SK-N-SH (cell line): ENCODE results near the gene MX1. TPM values are rescaled to one million over a fixed set of nuclear protein-coding genes. Genes with fewer than 3 reads are reported as not detected.

Experiments
- CTCF ChIA-PET: fragments of 300-600, 350-600 bp; formaldehyde crosslinking; extraction: SDS; loops from one replicate; lab custom pipeline; 2021; lab: Yijun Ruan, JAX
- POLR2A ChIA-PET: fragments of 350-600 bp; sonication (Branson Sonifier 250); formaldehyde crosslinking; extraction: SDS; loops from one replicate; lab custom pipeline; 2020; ENCODE audit warnings: antibody characterized with exemption, inconsistent platforms; lab: Yijun Ruan, JAX
- DNase-seq: peaks from one replicate; pipeline ENCODE4 v3.0.0; 2012
- H2AFZ ChIP-seq: fragments of 200-600 bp; sonication (generic); 2 replicates; pipeline ENCODE4 v1.8.1; 2016; ENCODE audit warnings: antibody characterized with exemption, mild to moderate bottlenecking, low read depth
- H3F3A ChIP-seq: fragments of 200-600 bp; sonication (generic); replicated peaks from 2 replicates; pipeline ENCODE3; 2016; ENCODE audit warnings: antibody characterized with exemption, mild to moderate bottlenecking; ENCODE audit not compliant: insufficient read depth
- H3K27ac ChIP-seq, 2 experiments: fragments of 200-500 bp in 1 of 2; fragments of 200-600 bp in 1 of 2; sonication (Bioruptor generic) in 1 of 2; sonication (generic), shearing (Covaris generic) in 1 of 2; 2 replicates each; pipeline versions ENCODE4 v1.5.1 to v1.6.1; 2014 to 2016; ENCODE audit warnings: low read depth in 2 of 2, inconsistent platforms in 1 of 2, low read length in 1 of 2, mild to moderate bottlenecking in 1 of 2, mixed read lengths in 1 of 2
- H3K27me3 ChIP-seq: fragments of 200-600 bp; sonication (generic), shearing (Covaris generic); 2 replicates; pipeline ENCODE4 v1.6.1; 2016; ENCODE audit warnings: mixed run types; ENCODE audit not compliant: insufficient read depth
- H3K36me3 ChIP-seq, 2 experiments: fragments of 200-500 bp in 1 of 2; fragments of 200-600 bp in 1 of 2; sonication (Bioruptor generic) in 1 of 2; sonication (generic) in 1 of 2; replicated peaks in 1 of 2; 2 replicates each; pipeline versions ENCODE3 to v1.5.1; 2014 to 2016; ENCODE audit warnings: low read length in 1 of 2, mild to moderate bottlenecking in 1 of 2; ENCODE audit not compliant: insufficient read depth in 2 of 2, control insufficient read depth in 1 of 2
- H3K4me1 ChIP-seq, 2 experiments: fragments of 200-500 bp in 1 of 2; fragments of 200-600 bp in 1 of 2; sonication (Bioruptor generic) in 1 of 2; sonication (generic), shearing (Covaris generic) in 1 of 2; 2 replicates each; pipeline versions ENCODE4 v1.5.1 to v1.6.1; 2014 to 2016; ENCODE audit warnings: low read depth in 1 of 2, low read length in 1 of 2, mixed run types in 1 of 2; ENCODE audit not compliant: insufficient read depth in 2 of 2, control insufficient read depth in 1 of 2
- H3K4me2 ChIP-seq: fragments of 200-600 bp; sonication (generic), shearing (Covaris generic); 2 replicates; pipeline ENCODE4 v1.6.1; 2017; ENCODE audit warnings: mixed run types
- H3K4me3 ChIP-seq, 2 experiments: fragments of 200-500 bp in 1 of 2; fragments of 200-600 bp in 1 of 2; sonication (Bioruptor generic) in 1 of 2; sonication (generic), shearing (Covaris generic) in 1 of 2; 2 replicates each; pipeline versions ENCODE4 v1.5.1 to v1.8.1; 2014 to 2016; ENCODE audit warnings: low read depth in 2 of 2, inconsistent platforms in 1 of 2, low read length in 1 of 2, mild to moderate bottlenecking in 1 of 2, mixed read lengths in 1 of 2, moderate library complexity in 1 of 2
- H3K79me2 ChIP-seq: fragments of 200-600 bp; sonication (generic); 2 replicates; pipeline ENCODE4 v1.8.1; 2017; ENCODE audit warnings: mild to moderate bottlenecking; ENCODE audit not compliant: insufficient read depth
- H3K9ac ChIP-seq: fragments of 200-600 bp; sonication (generic); 2 replicates; pipeline ENCODE4 v1.6.1; 2017; ENCODE audit warnings: mixed run types
- H3K9me2 ChIP-seq: fragments of 200-600 bp; sonication (generic); 2 replicates; pipeline ENCODE4 v1.6.1; 2017; ENCODE audit warnings: mixed run types
- H3K9me3 ChIP-seq: fragments of 200-600 bp; sonication (generic); 2 replicates; pipeline ENCODE4 v1.6.1; 2017; ENCODE audit warnings: mixed run types, mild to moderate bottlenecking, moderate library complexity
- H4K20me1 ChIP-seq: fragments of 200-600 bp; sonication (generic); 2 replicates; pipeline ENCODE4 v1.6.1; 2017; ENCODE audit warnings: mild to moderate bottlenecking, mixed run types; ENCODE audit not compliant: insufficient read depth
- ELF1 ChIP-seq: IDR thresholded peaks from 2 replicates; pipeline ENCODE4 v1.4.0; 2012
- EZH2phosphoT487 ChIP-seq: fragments of 200-600 bp; sonication (generic); IDR thresholded peaks from 2 replicates; pipeline ENCODE4 v1.6.1; 2017; ENCODE audit warnings: low read depth, mixed run types, mild to moderate bottlenecking, antibody characterized with exemption, moderate library complexity, borderline replicate concordance
- FOXJ3 ChIP-seq: sonication (generic); formaldehyde crosslinking; IDR thresholded peaks from 2 replicates; pipeline ENCODE4 v1.5.1; 2020; ENCODE audit warnings: mild to moderate bottlenecking, missing genetic modification reagents
- GATA2 ChIP-seq: sonication (generic); formaldehyde crosslinking; IDR thresholded peaks from 2 replicates; pipeline ENCODE4 v1.5.0; 2020; ENCODE audit warnings: mild to moderate bottlenecking, missing genetic modification reagents
- JUND ChIP-seq: IDR thresholded peaks from 2 replicates; pipeline ENCODE4 v1.4.0; 2012
- MEF2A ChIP-seq: IDR thresholded peaks from 2 replicates; pipeline ENCODE4 v1.4.0; 2012; ENCODE audit warnings: low read depth, borderline replicate concordance
- MXI1 ChIP-seq: IDR thresholded peaks from 2 replicates; pipeline ENCODE4 v1.6.1; 2012; ENCODE audit warnings: mild to moderate bottlenecking, low read depth, low read length, improper control_type of control experiment
- NFIC ChIP-seq: IDR thresholded peaks from 2 replicates; pipeline ENCODE4 v1.4.0; 2012; ENCODE audit warnings: borderline replicate concordance
- NRF1 ChIP-seq: IDR thresholded peaks from 2 replicates; pipeline ENCODE4 v1.6.1; 2012; ENCODE audit warnings: low read depth, mild to moderate bottlenecking, low read length
- POLR2AphosphoS5 ChIP-seq: IDR thresholded peaks from 2 replicates; pipeline ENCODE4 v1.6.1; 2012; ENCODE audit warnings: low read depth, low read length
- RCOR1 ChIP-seq: fragments of 150-350 bp; IDR thresholded peaks from 2 replicates; pipeline ENCODE4 v1.6.1; 2017; ENCODE audit warnings: antibody characterized with exemption, low read length
- RFX5 ChIP-seq: IDR thresholded peaks from 2 replicates; pipeline ENCODE4 v1.6.1; 2012; ENCODE audit warnings: mild to moderate bottlenecking, improper control_type of control experiment, low read length
- TAF1 ChIP-seq: IDR thresholded peaks from 2 replicates; pipeline ENCODE4 v1.6.1; 2012; ENCODE audit warnings: low read depth, mild to moderate bottlenecking, low read length, moderate library complexity, borderline replicate concordance
- TEAD4 ChIP-seq: IDR thresholded peaks from 2 replicates; pipeline ENCODE4 v1.4.0; 2012; ENCODE audit warnings: mild to moderate bottlenecking, borderline replicate concordance; ENCODE audit not compliant: insufficient read depth
- WGBS: methylation state at CpG from one replicate; pipeline ENCODE4 v1.1.6; 2017; ENCODE audit warnings: low lambda C conversion rate; 5-methylcytosine and 5-hydroxymethylcytosine counted together
- polyA plus RNA-seq, 3 experiments: library from polyadenylated mRNA; depleted of rRNA; stranded (reverse); fragments of >200 nt; gene quantifications; 2 replicates each; pipeline ENCODE4 v1.2.3, GENCODE V29; 2012
- TF ChIP-seq, protein P1 (sequence below): fragments of 150-350 bp; IDR thresholded peaks from 2 replicates; pipeline ENCODE4 v1.6.1; 2016; ENCODE audit warnings: mild to moderate bottlenecking, low read depth, low read length
- TF ChIP-seq, protein P2 (sequence below): fragments of 200-600 bp; sonication (generic); IDR thresholded peaks from 2 replicates; pipeline ENCODE4 v1.6.1; 2017; ENCODE audit warnings: antibody characterized with exemption, mild to moderate bottlenecking, moderate library complexity
- TF ChIP-seq, protein P3 (sequence below): IDR thresholded peaks from 2 replicates; pipeline ENCODE4; 2012

Gene MX1
- polyA plus RNA-seq, 1 of the 3 experiments (the other 2 are of a cell fraction): 1.9 TPM

DNA sequence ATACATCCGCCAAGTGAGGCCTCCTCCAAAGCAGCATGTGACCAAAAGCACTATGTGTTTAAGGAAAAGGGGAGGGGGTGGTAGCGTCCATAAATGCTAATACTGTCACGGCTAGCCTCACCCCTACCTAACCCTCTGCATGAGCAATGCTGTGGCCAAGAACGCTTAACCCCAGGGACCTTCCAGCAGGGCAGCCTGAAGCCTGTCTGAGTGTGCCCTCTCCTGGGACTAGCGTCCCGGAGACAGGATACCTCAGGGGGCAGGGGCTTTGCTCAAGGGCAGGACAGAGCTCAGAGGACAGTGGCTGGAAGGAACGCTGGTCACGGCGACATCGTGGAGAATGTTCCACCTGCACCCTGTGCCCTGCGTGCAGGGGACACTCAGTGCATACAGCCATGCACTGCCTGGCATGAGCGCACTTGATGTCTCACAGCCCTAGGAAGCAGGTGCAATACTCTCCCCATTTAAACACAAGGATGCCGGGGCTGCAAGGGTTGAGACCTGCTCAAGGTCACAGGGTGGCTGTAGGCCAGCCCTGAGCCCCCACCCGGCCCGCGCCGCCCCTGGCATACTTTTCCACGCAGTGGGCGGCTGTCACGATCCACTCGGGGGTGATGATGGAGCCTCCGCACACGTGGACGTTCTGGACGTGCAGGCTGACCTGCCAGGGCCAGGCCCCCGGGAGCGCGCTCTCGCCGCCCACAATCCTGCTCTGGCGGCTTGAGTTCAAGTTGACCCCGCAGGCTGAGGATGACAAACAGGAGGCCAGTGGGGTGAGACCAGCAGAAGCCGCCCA lies 46.9 kb downstream of the MX1 start:
- Histone ChIP-seq H3F3A (no peaks in the 10 kb centered on the region), H3K9me2 (no peaks in the 10 kb centered on the region)
- no peak for TF ChIP-seq POLR2AphosphoS5
- TF ChIP-seq NRF1: no peak
- no peak for TF ChIP-seq ELF1
- no peak for TF ChIP-seq MXI1
- TF ChIP-seq, all 33 proteins: peak for 0
- POLR2A ChIA-PET: no interaction called here
- Histone ChIP-seq H3K36me3 (no peaks in the 10 kb centered on the region), H3K4me1 (no peaks in the 10 kb centered on the region), H3K79me2 (no peaks in the 10 kb centered on the region), H3K27me3 (peaks cover 11% of the 10 kb centered on the region; the same call in 1 of the 2 replicates), H3K9ac (no peak overlapping the region), H3K27ac (no peak overlapping the region), H2AFZ (no peak overlapping the region), H4K20me1 (no peaks in the 10 kb centered on the region), H3K4me2 (no peak overlapping the region), H3K4me3 (no peak overlapping the region), H3K9me3 (no peaks in the 10 kb centered on the region)
- CTCF ChIA-PET: no interaction called here
- WGBS: 43% methylated on average over 12 of the region's 33 CpGs
- no peak for DNase-seq

DNA sequence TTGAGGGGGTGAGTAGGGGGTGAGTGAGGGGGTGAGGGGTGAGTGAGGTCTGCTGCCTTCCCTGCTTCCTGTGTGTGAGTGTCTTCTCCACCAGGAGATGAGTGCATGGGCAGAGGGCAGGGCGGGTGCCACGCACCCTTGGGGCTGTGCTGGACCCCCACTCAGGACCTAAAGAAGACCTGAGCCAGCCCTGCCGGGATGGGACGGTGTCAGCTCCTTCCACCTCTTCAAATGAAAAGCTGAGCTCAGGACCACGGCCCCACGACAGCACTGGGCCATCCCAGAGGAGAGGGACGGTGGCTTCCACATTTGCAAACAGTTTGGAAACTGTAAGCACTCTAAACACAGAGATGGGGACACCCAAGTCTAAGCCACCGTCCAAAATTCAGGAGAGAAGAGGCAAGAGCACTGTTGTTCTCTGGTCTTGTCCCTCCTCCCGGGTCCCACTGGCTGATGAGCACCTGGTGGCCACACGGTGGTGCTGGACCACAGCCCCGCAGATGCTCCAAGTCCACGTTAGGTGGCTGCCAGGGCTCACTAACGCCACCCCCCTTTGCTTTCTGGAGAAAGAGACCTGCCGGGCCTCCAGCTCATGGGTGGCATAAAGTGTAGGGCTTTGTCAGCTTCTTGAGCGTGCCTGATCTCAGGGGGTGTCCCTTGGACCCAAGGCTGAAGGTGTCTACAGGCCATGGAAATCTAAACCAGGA lies 49.8 kb downstream of the MX1 start:
- POLR2A ChIA-PET: no interaction called here
- no peaks in the 10 kb centered on the region for H3K4me1 ChIP-seq
- H3K27ac ChIP-seq: no peak overlapping the region
- no peaks in the 10 kb centered on the region for H3K9me2 ChIP-seq
- H3K36me3 ChIP-seq: no peaks in the 10 kb centered on the region
- no peaks in the 10 kb centered on the region for H3K79me2 ChIP-seq
- no peak for DNase-seq
- peaks cover 4% of the 10 kb centered on the region; the same call in 1 of the 2 replicates for H3K27me3 ChIP-seq
- no peaks in the 10 kb centered on the region for H4K20me1 ChIP-seq
- TF ChIP-seq JUND (no peak), MEF2A (no peak), FOXJ3 (no peak), POLR2AphosphoS5 (no peak), TEAD4 (no peak), RFX5 (no peak), RCOR1 (no peak), NFIC (no peak), TAF1 (no peak), MXI1 (no peak), GATA2 (CRISPR knock-in tag) (no peak), NRF1 (no peak), EZH2phosphoT487 (no peak), ELF1 (no peak)
- TF ChIP-seq, protein P1, sequence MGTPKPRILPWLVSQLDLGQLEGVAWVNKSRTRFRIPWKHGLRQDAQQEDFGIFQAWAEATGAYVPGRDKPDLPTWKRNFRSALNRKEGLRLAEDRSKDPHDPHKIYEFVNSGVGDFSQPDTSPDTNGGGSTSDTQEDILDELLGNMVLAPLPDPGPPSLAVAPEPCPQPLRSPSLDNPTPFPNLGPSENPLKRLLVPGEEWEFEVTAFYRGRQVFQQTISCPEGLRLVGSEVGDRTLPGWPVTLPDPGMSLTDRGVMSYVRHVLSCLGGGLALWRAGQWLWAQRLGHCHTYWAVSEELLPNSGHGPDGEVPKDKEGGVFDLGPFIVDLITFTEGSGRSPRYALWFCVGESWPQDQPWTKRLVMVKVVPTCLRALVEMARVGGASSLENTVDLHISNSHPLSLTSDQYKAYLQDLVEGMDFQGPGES: no peak
- TF ChIP-seq, protein P2, sequence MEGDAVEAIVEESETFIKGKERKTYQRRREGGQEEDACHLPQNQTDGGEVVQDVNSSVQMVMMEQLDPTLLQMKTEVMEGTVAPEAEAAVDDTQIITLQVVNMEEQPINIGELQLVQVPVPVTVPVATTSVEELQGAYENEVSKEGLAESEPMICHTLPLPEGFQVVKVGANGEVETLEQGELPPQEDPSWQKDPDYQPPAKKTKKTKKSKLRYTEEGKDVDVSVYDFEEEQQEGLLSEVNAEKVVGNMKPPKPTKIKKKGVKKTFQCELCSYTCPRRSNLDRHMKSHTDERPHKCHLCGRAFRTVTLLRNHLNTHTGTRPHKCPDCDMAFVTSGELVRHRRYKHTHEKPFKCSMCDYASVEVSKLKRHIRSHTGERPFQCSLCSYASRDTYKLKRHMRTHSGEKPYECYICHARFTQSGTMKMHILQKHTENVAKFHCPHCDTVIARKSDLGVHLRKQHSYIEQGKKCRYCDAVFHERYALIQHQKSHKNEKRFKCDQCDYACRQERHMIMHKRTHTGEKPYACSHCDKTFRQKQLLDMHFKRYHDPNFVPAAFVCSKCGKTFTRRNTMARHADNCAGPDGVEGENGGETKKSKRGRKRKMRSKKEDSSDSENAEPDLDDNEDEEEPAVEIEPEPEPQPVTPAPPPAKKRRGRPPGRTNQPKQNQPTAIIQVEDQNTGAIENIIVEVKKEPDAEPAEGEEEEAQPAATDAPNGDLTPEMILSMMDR: no peak
- TF ChIP-seq, protein P3, sequence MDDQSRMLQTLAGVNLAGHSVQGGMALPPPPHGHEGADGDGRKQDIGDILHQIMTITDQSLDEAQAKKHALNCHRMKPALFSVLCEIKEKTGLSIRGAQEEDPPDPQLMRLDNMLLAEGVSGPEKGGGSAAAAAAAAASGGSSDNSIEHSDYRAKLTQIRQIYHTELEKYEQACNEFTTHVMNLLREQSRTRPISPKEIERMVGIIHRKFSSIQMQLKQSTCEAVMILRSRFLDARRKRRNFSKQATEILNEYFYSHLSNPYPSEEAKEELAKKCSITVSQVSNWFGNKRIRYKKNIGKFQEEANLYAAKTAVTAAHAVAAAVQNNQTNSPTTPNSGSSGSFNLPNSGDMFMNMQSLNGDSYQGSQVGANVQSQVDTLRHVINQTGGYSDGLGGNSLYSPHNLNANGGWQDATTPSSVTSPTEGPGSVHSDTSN: no peak
- TF ChIP-seq, all 33 proteins: peak for 0
- H3F3A ChIP-seq: no peaks in the 10 kb centered on the region
- 52% methylated on average over 10 of the region's 15 CpGs for WGBS
- H3K4me2 ChIP-seq: no peak overlapping the region
- CTCF ChIA-PET: interaction anchor here (0.5 kb wide), 1 partner anchor 508 kb away, joined by 3 read pairs; no protein-coding TSS in a partner anchor
- H3K9me3 ChIP-seq: no peaks in the 10 kb centered on the region
- H3K4me3 ChIP-seq: no peak overlapping the region
- H3K9ac ChIP-seq: no peak overlapping the region
- H2AFZ ChIP-seq: no peak overlapping the region
